Embryonic facial prominence (tissue), 1 donor: ENCODE data around the gene NR2E1.

ENCODE experiments used
- DNase-seq: peaks from one replicate; pipeline ENCODE4 v3.0.0-alpha.2; 2016; ENCODE audit errors: extremely low spot score

Gene NR2E1

GRCh38 chr6:108209738-108210137 is 43.9 kb downstream of the NR2E1 start:
- DNase-seq = no peak

- DNase-seq = no peak
Observed at GRCh38 chr6:108210556-108210955, 44.7 kb downstream of the NR2E1 start.

GRCh38 chr6:108211671-108212070 is 45.8 kb downstream of the NR2E1 start:
- DNase-seq = no peak

- no peak for DNase-seq
Observed at GRCh38 chr6:108222064-108222463, 56.2 kb downstream of the NR2E1 start.

GRCh38 chr6:108222504-108222903 is 56.7 kb downstream of the NR2E1 start:
- DNase-seq = no peak

GRCh38 chr6:108227290-108227689 is 61.5 kb downstream of the NR2E1 start:
- DNase-seq = no peak

- no peak for DNase-seq
Observed at GRCh38 chr6:108228416-108228815, 62.6 kb downstream of the NR2E1 start.

GRCh38 chr6:108235127-108235526 is 69.3 kb downstream of the NR2E1 start:
- DNase-seq = no peak

- no peak for DNase-seq
Observed at GRCh38 chr6:108236791-108237190, 71.0 kb downstream of the NR2E1 start.

- DNase-seq = no peak
Observed at GRCh38 chr6:108238322-108238721, 72.5 kb downstream of the NR2E1 start.
